HG03520 (cell line): ENCODE data around the gene ASGR2.
"Not testable (repeated sequence)": the region's sequence is repeated elsewhere in the genome, so short reads cannot be mapped to it uniquely, and the experiment has no call there.

Source experiments
- ATAC-seq: cut with Tn5 transposase; IDR thresholded peaks from one replicate; pipeline ENCODE4 v1.9.1; 2021; ENCODE audit warnings: mild to moderate bottlenecking, moderate library complexity; ENCODE audit not compliant: unreplicated experiment

The ASGR2 gene

DNA sequence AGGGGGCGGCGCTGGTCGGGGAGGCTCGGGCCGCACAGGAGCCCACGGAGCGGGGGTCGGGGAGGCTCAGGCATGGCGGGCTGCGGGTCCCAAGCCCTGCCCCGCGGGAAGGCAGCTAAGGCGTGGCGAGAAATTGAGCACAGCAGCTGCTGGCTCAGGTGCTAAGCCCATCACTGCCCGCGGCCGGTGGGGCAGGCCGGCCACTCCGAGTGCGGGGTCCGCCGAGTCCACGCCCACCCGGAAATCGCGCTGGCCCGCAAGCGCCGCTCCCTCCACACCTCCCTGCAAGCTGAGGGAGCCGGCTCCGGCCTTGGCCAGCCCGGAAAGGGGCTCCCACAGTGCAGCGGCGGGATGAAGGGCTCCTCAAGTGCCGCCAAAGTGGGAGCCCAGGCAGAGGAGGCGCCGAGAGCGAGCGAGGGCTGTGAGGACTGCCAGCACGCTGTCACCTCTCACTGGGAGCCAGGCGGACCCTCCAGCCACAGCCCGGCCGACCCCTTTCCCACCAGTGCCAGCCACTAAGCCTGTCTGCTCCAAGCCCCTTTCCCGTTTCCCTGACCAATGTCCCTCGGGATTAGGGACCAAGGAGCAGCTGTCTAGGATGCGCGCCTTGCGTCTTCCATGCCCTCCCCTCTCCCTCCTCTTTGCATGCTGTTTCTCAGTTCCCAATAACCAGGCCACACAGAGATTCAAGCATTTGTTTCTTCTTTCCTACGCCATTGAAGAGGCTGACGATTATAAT lies 13.8 kb downstream of the ASGR2 start:
- not testable (repeated sequence) for ATAC-seq

DNA sequence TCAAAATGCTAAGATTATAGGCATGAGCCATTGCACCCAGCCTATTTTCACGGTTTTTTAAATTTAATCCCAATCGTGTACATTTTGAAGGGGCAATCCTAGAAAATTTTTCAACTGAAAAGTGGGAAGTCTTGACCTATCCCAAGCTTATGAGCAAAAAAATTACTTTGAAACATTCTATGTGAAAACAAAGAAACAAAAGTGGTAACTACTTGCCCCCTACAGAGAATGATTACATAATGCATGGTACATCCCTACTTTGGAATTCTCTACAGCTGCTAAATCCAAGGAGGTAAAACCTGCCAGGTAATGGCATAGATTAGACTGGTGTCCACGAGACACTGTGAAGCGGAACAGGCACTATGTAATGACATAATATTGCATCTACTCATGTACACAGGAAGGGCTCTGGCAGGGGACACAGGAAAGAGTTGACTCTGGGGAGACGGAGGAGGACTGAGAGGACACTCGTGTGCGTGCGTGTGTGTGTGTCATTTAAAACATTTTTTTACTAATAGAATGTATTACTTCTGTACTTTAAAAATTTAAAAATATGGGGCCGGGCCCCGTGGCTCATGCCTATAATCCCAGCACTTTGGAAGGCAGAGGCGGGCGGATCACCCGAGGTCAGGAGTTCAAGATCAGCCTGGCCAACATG lies 15.7 kb downstream of the ASGR2 start:
- ATAC-seq, result no peak

DNA sequence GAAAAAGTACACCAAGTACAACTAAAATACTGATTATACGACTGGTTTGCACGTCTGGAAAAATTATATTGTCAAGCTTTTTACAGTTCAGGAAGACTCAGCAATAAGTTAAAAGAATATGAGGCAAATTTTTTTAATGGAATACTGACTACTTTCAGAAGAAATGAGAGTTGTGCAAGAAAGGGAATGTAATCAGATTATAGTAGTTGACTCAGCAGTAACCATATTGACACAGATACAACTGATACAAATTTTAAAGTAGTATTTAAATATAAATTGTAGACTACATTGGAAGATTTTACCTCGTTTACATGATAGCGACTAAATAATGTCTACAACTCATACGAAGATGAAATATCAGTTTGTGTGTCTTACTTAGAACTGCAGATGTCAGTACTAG lies 16.7 kb downstream of the ASGR2 start:
- no peak for ATAC-seq

DNA sequence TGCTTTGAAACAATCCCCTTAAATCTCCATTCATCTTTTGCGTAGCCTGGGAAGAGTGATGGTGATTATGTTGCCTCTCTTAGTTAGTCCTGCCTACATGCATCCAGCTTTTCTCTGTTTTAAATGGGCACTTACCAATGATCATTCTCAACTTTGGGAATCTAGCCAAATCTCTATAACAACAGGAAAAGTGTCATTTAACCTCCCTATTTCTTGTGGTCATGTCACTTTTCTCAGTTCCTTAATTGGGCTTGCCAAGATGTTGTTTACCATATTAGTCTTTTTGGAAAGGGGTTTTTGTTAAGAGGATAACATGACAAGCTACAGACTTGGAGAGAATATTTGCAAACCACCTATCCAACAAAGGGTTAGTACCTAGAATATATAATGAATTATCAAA lies 19.0 kb downstream of the ASGR2 start:
- ATAC-seq, result no peak

DNA sequence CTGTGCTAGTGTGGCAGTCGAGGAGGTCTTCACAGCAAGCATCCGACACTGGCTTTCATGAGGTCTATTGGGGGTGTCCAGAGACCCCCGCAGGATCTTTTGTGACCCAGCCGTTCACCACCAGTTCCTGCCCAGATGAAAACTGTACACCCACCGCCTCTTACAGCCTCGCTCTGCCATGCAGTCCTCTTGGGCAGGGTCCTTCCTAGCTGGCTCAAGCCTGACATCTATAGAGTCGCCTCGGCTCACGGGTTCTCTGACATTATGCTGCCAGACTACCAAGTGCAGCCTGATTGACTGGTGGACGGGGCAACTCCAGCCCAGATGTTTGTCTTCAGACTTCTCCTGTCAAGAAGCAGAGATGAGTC lies 20.0 kb downstream of the ASGR2 start:
- no peak for ATAC-seq

DNA sequence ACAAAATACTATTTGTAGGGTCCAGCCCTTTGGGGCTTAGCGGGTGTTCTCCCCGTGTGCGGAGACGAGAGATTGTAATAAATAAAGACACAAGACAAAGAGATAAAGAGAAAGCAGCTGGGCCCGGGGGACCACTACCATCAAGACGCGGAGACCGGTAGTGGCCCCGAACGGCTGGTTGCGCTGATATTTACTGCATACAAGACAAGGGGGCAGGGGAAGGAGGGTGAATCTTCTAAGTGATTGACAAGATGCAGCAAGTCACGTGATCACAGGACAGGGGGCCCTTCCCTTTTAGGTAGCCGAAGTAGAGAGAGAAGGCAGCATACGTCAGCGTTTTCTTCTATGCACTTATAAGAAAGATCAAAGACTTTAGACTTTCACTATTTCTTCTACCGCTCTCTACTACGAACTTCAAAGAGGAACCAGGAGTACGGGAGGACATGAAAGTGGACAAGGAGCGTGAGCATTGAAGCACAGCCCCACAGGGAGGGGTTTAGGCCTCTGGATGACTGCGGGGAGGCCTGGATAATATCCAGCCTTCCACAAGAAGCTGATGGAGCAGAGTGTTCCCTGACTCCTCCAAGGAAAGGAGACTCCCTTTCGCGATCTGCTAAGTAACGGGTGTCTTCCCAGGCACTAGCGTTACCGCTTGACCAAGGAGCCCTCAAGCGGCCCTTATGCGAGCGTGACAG lies 23.2 kb downstream of the ASGR2 start:
- ATAC-seq, result not testable (repeated sequence)

DNA sequence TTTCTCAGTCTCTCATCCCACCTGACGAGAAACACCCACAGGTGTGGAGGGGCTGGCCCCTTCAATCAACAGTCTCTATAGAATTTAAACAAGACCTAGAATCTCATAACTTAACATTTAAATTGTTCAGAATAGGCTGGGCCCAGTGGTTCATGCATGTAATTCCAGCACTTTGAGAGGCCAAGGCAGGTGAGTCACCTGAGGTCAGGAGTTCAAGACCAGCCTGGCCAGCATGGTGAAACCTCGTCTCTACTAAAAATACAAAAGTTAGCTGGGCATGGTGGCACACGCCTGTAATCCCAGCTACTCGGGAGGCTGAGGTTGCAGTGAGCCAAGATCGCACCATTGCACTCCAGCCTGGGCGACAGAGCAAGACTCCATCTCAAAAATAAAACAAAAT lies 25.1 kb downstream of the ASGR2 start:
- not testable (repeated sequence) for ATAC-seq

DNA sequence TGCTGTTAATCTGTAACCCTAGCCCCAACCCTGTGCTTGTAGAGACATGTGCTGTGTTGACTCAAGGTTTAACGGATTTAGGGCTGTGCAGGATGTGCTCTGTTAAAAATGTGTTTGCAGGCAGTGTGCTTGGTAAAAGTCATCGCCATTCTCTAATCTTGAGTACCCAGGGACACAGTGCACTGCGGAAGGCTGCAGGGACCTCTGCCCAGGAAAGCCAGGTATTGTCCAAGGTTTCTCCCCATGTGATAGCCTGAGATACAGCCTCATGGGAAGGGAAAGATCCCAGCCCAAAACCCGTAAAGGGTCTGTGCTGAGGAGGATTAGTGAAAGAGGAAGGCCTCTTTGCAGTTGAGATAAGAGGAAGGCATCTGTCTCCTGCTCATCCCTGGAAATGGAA lies 26.2 kb downstream of the ASGR2 start:
- not testable (repeated sequence) for ATAC-seq

DNA sequence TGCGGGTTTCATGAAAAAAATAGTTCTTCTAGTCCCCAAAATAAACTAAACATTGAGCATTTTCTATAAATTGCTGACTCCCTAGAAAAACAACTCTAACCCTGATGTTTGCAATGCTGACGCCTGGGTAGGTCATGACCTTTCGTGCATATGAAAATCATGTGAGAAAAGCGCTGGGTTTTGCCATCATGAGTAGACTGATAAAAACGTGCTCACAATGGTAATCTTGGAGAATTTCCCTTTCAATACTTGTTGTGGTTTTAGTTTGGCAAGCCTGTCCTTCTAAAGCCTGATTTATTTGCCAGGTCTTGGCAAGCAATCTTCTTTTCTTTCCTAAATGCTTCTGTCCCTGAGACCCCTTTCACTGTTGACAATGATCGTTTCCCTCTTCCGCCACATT lies 30.5 kb downstream of the ASGR2 start:
- no peak for ATAC-seq

DNA sequence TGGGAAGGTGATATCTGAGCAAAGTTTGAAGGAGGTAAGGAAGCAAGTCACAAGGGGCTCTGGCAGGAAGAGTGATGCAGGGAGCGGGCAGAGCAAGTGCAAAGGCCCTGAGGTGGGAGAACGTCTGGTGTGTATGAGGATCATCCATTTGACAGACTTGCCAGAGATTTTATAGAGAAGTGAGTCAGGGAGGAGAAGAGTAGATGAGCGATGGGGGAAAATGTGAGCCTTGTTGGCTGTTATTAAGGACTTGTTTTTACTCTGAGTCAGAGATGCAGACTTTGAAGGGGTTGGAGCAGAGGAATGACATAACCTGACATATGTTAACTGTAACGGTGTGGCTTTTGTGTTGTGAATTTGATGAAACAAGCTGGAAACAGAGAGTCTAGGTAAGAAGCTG lies 31.0 kb downstream of the ASGR2 start:
- ATAC-seq, result no peak

DNA sequence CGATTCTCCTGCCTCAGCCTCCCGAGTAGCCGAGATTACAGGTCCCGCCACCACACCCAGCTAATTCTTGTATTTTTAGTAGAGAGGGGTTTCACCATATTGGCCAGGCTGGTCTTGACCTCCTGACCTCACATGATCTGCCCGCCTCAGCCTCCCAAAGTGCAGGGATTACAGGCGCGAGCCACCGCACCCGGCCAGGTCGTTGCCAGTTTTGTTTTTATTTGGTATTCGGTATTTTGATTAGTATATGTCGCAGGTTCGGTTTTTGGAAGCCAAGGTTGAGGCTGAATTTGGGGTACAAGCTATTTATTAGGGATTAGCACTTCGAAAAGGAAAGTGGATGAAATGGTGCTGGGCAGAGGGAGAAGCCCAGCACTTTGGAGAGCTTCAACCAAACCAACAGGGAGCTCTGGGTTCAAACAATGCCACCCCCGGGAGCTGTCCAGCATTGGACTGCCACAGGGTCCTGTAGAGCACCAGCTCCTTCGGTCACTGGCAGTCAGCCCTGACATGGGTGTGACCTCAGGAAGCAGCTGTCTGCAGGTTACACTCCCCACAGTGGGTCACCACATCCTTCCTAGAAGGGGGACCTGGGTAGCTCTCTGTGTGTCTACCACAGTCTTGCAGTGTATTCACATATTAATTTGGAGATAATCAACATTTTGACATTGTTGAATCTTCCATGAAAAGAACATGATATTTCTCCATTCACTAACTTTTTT lies 33.1 kb downstream of the ASGR2 start:
- ATAC-seq, result no peak

DNA sequence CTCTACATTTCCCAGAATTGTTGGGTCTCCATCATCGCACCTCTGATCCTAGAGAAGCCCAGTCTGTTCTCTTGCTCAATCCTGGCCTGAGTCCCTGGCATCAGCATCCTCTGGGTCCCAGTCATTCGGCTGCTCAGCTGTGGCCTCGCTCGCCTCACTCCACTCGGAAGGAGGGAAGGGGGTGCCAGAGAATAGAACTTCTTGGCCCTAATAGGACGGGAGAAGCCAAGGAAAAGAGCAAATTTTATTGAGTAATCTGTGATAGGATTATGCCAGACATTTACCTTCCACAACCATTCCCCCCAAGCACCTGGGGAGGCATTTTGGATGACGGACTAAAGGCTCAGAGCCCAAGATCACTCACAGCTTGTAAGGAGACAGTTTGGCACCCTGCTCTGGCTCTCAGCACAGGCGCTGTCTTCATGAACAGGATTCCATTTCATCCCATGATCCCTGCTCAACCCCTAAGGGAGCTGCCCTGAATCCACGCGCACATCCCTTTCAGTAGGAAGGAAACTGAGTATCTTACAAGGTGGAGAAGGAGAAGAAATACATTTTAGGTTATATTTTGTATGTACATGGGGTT lies 34.1 kb downstream of the ASGR2 start:
- ATAC-seq, result no peak

DNA sequence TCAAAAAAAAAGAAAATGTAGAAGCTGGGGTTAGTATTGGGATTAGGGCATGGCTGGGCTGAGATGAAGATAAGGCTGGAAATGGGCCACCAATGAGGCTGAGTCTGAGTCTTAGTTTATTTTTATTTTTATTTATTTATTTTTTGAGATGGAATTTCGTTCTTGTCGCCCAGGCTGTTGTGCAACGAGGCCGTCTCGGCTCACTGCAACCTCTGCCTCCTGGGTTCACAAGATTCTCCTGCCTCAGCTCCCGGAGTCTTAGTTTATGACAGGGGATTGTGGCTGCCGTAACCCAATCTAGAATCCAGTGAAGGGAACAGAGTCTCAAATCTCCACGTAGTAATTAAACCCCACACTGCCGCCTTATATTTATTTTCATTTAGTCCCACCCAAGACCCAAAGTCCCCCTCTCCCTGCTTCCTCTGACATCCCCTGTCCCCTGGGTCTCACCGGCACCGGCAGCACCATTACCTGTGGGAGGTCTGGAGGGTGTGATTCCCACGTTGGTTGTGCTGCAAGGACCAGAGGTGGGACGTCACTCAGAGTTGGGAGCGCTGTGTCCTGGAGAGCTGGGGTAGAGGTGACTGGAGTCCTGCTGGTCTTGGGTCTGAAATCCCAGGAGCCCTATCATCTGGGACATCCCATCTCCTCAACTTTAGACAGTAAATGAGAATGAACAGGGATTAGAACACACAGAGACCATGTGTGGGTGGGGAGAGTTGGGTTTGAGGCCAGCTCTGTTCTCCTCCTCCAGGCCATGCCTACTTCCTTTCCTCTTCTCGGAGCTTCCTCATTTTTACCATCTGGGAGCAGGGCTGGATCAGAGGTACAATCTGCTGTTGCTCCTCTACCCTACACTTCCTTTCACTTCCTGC lies 34.8 kb downstream of the ASGR2 start, which contains the start of gene CLEC10A:
TSS of gene CLEC10A (minus strand) at position 671 of the 875 bp plus-strand sequence. CDS start 1,439 bp downstream, outside the sequence.
- ATAC-seq, result no peak

DNA sequence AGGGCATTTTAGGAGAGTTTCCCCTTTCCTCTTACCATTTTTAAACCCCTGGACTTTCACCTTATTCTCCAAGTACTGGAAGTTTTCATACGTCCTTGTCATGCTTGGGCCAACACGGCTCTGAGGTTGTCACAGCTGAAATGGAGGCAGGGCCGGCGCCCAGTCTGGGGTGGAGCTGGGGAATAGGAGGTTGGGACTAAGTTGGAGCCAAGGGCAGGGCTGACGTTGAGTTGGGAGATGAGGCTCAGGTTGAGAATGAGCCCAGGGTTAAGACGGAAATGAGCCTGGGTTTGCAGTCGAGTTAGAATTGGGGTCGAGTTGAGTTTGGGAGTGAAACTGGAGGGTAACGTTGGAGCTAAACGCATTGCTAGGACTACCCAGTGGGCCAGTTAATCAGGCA lies 35.9 kb downstream of the ASGR2 start:
- ATAC-seq, result no peak

DNA sequence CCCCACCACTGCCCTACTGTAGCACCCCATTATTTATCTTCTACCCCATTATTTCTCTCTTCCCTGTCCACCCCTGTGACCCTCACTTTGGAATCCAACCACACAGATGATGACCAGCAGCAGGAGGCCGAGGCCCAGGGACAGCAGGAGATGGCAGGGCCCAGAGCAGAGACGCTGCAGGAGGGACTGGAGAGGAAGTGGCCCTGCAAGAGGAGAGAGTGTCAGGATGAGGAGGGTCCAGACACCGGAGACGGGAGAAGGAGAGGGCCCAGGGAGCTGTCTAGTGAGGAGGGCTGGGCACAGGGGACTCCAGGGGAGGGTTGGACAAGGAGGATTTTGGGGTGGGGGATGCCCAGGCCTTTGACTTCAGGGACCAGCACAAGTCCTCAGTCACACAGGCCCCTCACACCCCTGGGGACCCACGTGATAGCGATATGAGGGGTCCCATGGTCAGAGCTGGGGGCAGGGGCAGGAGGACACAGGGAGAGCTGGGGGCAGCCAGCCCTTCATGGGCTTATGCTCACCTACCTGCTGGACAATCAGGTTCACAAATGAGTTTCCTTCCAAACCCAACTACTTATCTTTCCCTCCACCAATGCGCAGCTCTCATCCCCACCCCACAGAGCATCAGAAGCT lies 36.6 kb downstream of the ASGR2 start:
- ATAC-seq, result no peak

DNA sequence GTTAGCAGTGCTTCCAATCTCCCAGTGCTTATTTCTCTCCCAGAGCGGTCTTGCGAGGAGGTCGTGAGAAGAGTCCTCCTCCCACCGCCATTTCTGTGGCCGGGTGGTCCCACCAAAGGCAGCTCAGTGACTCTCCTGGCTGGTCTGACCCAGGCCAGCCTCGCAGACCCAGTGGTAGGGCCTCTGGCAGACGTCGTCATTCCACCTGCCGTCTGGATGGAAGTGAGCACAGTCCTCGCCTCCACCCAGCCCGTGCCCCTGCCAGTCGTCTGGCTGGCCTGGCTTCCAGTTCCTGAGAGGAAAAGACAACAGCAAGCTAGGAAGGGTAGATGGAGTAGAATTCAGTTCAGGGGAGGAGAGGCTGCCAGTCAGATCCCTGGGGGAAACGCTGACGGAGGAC lies 39.7 kb downstream of the ASGR2 start:
- no peak for ATAC-seq

DNA sequence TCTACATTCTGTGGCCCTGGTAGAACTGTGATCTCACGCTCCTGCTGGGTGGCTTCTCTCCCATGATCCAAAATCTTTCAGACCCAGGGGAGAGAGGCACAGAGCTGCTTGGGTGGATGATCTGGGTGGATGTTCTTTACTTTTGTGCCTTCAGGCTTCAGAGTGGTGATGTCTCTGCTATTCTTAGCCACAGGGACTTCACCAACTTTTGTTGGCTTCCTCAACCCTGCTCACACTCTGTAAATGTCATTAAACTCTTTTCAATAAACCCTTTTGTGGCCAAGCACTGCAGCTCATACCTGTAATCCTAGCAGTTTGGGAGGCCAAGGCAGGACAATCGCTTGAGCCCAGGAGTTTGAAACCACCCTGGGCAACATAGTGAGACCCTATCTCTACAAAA lies 42.2 kb downstream of the ASGR2 start:
- no peak for ATAC-seq

DNA sequence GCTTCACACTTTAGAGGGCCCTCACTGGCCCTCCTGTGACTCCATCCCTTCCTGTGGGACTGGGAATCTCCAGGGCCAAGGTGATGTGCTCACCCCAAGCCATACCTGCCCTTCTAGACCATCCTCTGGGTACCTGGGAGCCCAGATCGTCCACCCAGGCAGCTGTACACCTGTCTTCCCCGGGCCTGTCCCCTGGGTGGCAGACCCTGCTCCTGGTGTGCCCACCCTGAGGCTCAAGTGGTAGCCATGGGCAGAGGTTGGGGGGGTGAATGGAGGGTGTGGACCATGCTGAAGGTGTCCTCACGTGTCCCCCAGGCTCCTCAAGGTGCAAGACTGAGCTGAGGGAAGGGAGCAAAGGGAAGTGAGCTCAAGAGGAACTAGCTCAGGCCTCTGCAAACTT lies 43.9 kb downstream of the ASGR2 start:
- no peak for ATAC-seq

DNA sequence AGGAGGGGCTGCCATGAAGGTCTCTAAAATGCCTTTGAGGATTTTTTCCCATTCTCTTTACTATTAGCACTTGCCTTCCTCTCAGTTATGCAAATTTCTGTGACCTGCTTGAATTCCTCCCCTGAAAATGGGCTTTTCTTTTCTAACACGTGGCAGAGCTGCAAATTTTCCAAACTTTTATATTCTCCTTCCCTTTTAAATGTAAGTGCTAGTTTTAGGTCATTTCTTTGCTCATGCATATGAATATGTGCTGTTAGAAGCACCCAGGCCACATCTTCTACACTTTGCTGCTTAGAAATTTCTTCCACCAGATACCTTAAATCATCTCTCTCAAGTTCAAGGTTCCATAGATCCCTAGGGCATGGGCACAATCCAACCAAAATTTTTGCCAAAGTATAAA lies 46.4 kb downstream of the ASGR2 start:
- ATAC-seq, result no peak

DNA sequence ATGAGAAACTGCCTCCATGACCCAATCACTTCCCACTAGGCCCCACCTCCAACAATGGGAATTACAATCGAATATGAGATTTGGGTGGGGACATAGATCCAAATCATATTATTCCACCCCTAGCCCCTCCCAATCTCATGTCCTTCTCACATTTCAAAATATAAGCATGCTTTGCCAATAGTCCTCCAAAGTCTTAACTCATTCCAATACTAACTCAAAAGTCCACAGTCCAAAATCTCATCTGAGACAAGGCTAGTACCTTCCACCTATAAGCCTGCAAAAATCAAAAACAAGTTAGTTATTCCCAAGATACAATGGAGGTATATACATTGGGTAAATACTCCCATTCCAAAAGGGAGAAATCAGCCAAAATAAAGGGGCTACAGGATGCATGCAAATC lies 47.4 kb downstream of the ASGR2 start:
- no peak for ATAC-seq
